ENCODE results near the gene PPP1R9A. TPM values are rescaled to one million over a fixed set of nuclear protein-coding genes. Genes with fewer than 3 reads are reported as not detected.

The PPP1R9A gene
- total and polyA plus RNA-seq, 4 donors, result 2.2 to 59.1 (median 14.6) TPM

- H3K9ac ChIP-seq (ENCODE audit: insufficient read depth in 1 of 2, low read length in 2 of 2), result no peak overlapping the region
- no peak for ATAC-seq (ENCODE audit: insufficient read depth, low FRiP score)
Observed at GRCh38 chr7:95045236-95045923, 138.0 kb downstream of the PPP1R9A start.

GRCh38 chr7:95046494-95047240, 139.3 kb downstream of the PPP1R9A start:
- TF ChIP-seq CTCF (IDR thresholded peaks at IDR 0.05; ENCODE audit: control extremely low read depth, extremely low read depth), result no peak
- Histone ChIP-seq H3K27me3 (ENCODE audit: control insufficient read depth in 3 of 3, insufficient read depth in 3 of 3, low read length in 2 of 3) (no peaks in the 10 kb centered on the region), H3K4me3 (no peak overlapping the region), H3K9me3 (ENCODE audit: control insufficient read depth in 4 of 4, insufficient read depth in 3 of 4, low read length in 3 of 4) (no peaks in the 10 kb centered on the region), H3K27ac (ENCODE audit: low read depth in 1 of 2, low read length in 1 of 2) (no peak overlapping the region), H3K9ac (ENCODE audit: insufficient read depth in 1 of 2, low read length in 2 of 2) (no peak overlapping the region), H3K36me3 (ENCODE audit: control insufficient read depth in 4 of 4, insufficient read depth in 4 of 4, low read length in 4 of 4) (no peaks in the 10 kb centered on the region), H3K4me1 (ENCODE audit: control insufficient read depth in 5 of 5, insufficient read depth in 5 of 5, low read length in 5 of 5) (no peaks in the 10 kb centered on the region)
- DNase-seq (no peak), ATAC-seq (ENCODE audit: insufficient read depth, low FRiP score) (no peak)
- 63 to 80% methylated on average over 7 of the region's 7 CpGs for WGBS, 2 donors

More at GRCh38 chr7:95045236-95045923, 138.0 kb downstream of the PPP1R9A start:
- DNase-seq, result no peak
- no peak for TF ChIP-seq CTCF (IDR thresholded peaks at IDR 0.05; ENCODE audit: control extremely low read depth, extremely low read depth)
- no peak overlapping the region for H3K27ac ChIP-seq (ENCODE audit: low read depth in 1 of 2, low read length in 1 of 2)
- no peaks in the 10 kb centered on the region for H3K36me3 ChIP-seq (ENCODE audit: control insufficient read depth in 4 of 4, insufficient read depth in 4 of 4, low read length in 4 of 4)
- no peak overlapping the region for H3K4me3 ChIP-seq
- H3K27me3 ChIP-seq (ENCODE audit: control insufficient read depth in 3 of 3, insufficient read depth in 3 of 3, low read length in 2 of 3), result no peaks in the 10 kb centered on the region
- no peaks in the 10 kb centered on the region for H3K9me3 ChIP-seq (ENCODE audit: control insufficient read depth in 4 of 4, insufficient read depth in 3 of 4, low read length in 3 of 4)
- no peaks in the 10 kb centered on the region for H3K4me1 ChIP-seq (ENCODE audit: control insufficient read depth in 5 of 5, insufficient read depth in 5 of 5, low read length in 5 of 5)
- WGBS, 2 donors, result 87% methylated on average over 8 of the region's 8 CpGs

- ATAC-seq (ENCODE audit: insufficient read depth, low FRiP score), result no peak
Observed at GRCh38 chr7:95047291-95047690, 139.9 kb downstream of the PPP1R9A start.

More at GRCh38 chr7:95047291-95047690, 139.9 kb downstream of the PPP1R9A start:
- Histone ChIP-seq H3K27me3 (ENCODE audit: control insufficient read depth in 3 of 3, insufficient read depth in 3 of 3, low read length in 2 of 3) (no peaks in the 10 kb centered on the region), H3K4me1 (ENCODE audit: control insufficient read depth in 5 of 5, insufficient read depth in 5 of 5, low read length in 5 of 5) (no peaks in the 10 kb centered on the region), H3K4me3 (no peak overlapping the region), H3K36me3 (ENCODE audit: control insufficient read depth in 4 of 4, insufficient read depth in 4 of 4, low read length in 4 of 4) (no peaks in the 10 kb centered on the region), H3K9ac (ENCODE audit: insufficient read depth in 1 of 2, low read length in 2 of 2) (no peak overlapping the region), H3K27ac (ENCODE audit: low read depth in 1 of 2, low read length in 1 of 2) (no peak overlapping the region), H3K9me3 (ENCODE audit: control insufficient read depth in 4 of 4, insufficient read depth in 3 of 4, low read length in 3 of 4) (no peaks in the 10 kb centered on the region)
- TF ChIP-seq CTCF (IDR thresholded peaks at IDR 0.05; ENCODE audit: control extremely low read depth, extremely low read depth), result no peak
- no peak for DNase-seq

Data from lung (tissue), 12 donors.